ENCODE results near the gene SFSWAP.

GRCh38 chr12:131847456-131847855 is 136.6 kb downstream of the SFSWAP start:
- TF ChIP-seq CTCF (IDR thresholded peaks at IDR 0.05) = no peak
- TF ChIP-seq EP300 (IDR thresholded peaks at IDR 0.05) = no peak
- TF ChIP-seq POLR2A (IDR thresholded peaks at IDR 0.05) = no peak
- no peak for TF ChIP-seq POLR2AphosphoS5 (IDR thresholded peaks at IDR 0.05)

Measured in sigmoid colon (tissue), 4 donors.